HepG2 (cell line): ENCODE results near the gene CADM2. TPM values are rescaled to one million over a fixed set of nuclear protein-coding genes. Genes with fewer than 3 reads are reported as not detected.

Experiments
- ATAC-seq: fragments of 200-7000 bp; cut with Tn5 transposase; 3 replicates; pipeline ENCODE4 v1.9.1; 2020; ENCODE audit warnings: mild to moderate bottlenecking, moderate library complexity
- BruUV-seq: library from RNA; stranded (reverse); fragments of 400-500 nt; replicated peaks from 2 replicates; lab custom pipeline; 2021; lab: Mats Ljungman, UMichigan
- CTCF ChIA-PET: fragments of 300-600 bp; formaldehyde crosslinking; extraction: SDS; loops from one replicate; lab custom pipeline; 2021; ENCODE audit warnings: low total read pairs, inconsistent platforms, low intra/inter-chr PET ratio; lab: Yijun Ruan, JAX
- POLR2A ChIA-PET: fragments of 350-600 bp; sonication (Branson Sonifier 250); formaldehyde crosslinking; loops from one replicate; lab custom pipeline; 2020; ENCODE audit warnings: antibody characterized with exemption, inconsistent platforms; lab: Yijun Ruan, JAX
- DNase-seq: peaks from one replicate; pipeline ENCODE4 v3.0.0-alpha.2; 2015; ENCODE audit warnings: low spot score
- FAIRE-seq: peaks from 3 replicates; lab custom pipeline; 2011; peaks lifted over from hg19 to GRCh38; lab: Jason Lieb, UNC
- H2AFZ ChIP-seq: one replicate; pipeline ENCODE4 v1.6.1; 2011; ENCODE audit warnings: low read length, inconsistent platforms
- H3K27ac ChIP-seq: fragments of 300-600 bp; 3 replicates; pipeline ENCODE4 v1.8.0; 2011; ENCODE audit warnings: mixed run types, mild to moderate bottlenecking, mixed read lengths, low read length, inconsistent platforms; ENCODE audit not compliant: insufficient read depth; ENCODE audit errors: extremely low read length
- H3K27me3 ChIP-seq, 2 experiments: fragments of 200-600 bp in 1 of 2; 2 replicates in 1 of 2; 3 replicates in 1 of 2; pipeline versions ENCODE4 v1.6.0 to v1.8.0; 2011; ENCODE audit warnings: low read length in 2 of 2, mild to moderate bottlenecking in 2 of 2, moderate library complexity in 2 of 2, inconsistent platforms in 1 of 2; ENCODE audit not compliant: insufficient read depth in 2 of 2, control insufficient read depth in 1 of 2
- H3K36me3 ChIP-seq, 2 experiments: fragments of 200-600 bp in 1 of 2; replicated peaks in 1 of 2; 2 replicates in 1 of 2; 3 replicates in 1 of 2; pipeline versions ENCODE4 v1.5.1 to v1.8.0; 2011; ENCODE audit warnings: low read length in 2 of 2, inconsistent platforms in 1 of 2; ENCODE audit not compliant: insufficient read depth in 2 of 2, control insufficient read depth in 1 of 2
- H3K4me1 ChIP-seq: 2 replicates; pipeline ENCODE4 v1.5.1; 2012; ENCODE audit warnings: low read length, inconsistent platforms; ENCODE audit not compliant: insufficient read depth
- H3K4me2 ChIP-seq: 2 replicates; pipeline ENCODE4 v1.6.0; 2011; ENCODE audit warnings: low read depth, low read length, inconsistent platforms
- H3K4me3 ChIP-seq, 3 experiments: fragments of 200-600 bp in 1 of 3; sonication (generic), shearing (Covaris generic) in 1 of 3; replicated peaks in 1 of 3; 2 replicates each; pipeline ENCODE4 v1.5.1; 2011 to 2016; ENCODE audit warnings: low read length in 3 of 3, inconsistent platforms in 2 of 3, low read depth in 2 of 3, mild to moderate bottlenecking in 2 of 3, control low read depth in 1 of 3, mixed read lengths in 1 of 3; ENCODE audit not compliant: insufficient read depth in 1 of 3
- H3K79me2 ChIP-seq: one replicate; pipeline ENCODE4 v1.6.1; 2011; ENCODE audit warnings: low read length, inconsistent platforms; ENCODE audit not compliant: insufficient read depth
- H3K9ac ChIP-seq: 2 replicates; pipeline ENCODE4 v1.6.0; 2011; ENCODE audit warnings: mild to moderate bottlenecking, low read depth, low read length, inconsistent platforms; ENCODE audit not compliant: insufficient read depth
- H3K9me3 ChIP-seq: 2 replicates; pipeline ENCODE4 v1.5.1; 2012; ENCODE audit warnings: mild to moderate bottlenecking, low read length
- H4K20me1 ChIP-seq: 2 replicates; pipeline ENCODE4 v1.6.0; 2011; ENCODE audit warnings: inconsistent platforms, mild to moderate bottlenecking, low read length, moderate library complexity; ENCODE audit not compliant: insufficient read depth
- FIP1L1 ChIP-seq: fragments of 200-400 bp; formaldehyde crosslinking; IDR thresholded peaks from 2 replicates; pipeline ENCODE4 v1.6.1; 2018; ENCODE audit warnings: low read depth, mild to moderate bottlenecking, low read length, moderate library complexity, borderline replicate concordance; ENCODE audit not compliant: insufficient read depth
- POGK ChIP-seq: sonication (generic); formaldehyde crosslinking; conservative IDR thresholded peaks from 2 replicates; pipeline ENCODE4 v1.8.0; 2022; ENCODE audit warnings: mild to moderate bottlenecking, moderate library complexity, missing genetic modification reagents
- ZNF205 ChIP-seq: IDR thresholded peaks from 2 replicates; pipeline ENCODE4 v1.6.1; 2018; ENCODE audit warnings: missing biosample characterization, missing genetic modification reagents
- ZNF746 ChIP-seq: sonication (generic); formaldehyde crosslinking; IDR thresholded peaks from 2 replicates; pipeline ENCODE4 v1.8.0; 2022; ENCODE audit warnings: mild to moderate bottlenecking, missing genetic modification reagents
- ZNF800 ChIP-seq: sonication (generic); formaldehyde crosslinking; IDR thresholded peaks from 2 replicates; pipeline ENCODE4 v1.4.0; 2020; ENCODE audit warnings: missing genetic modification reagents
- WGBS: methylation state at CpG from one replicate; pipeline ENCODE4 v1.1.6; 2017; ENCODE audit warnings: low lambda C conversion rate; 5-methylcytosine and 5-hydroxymethylcytosine counted together
- in situ Hi-C: cut with HindIII; loops from 2 replicates; pipeline ENCODE4 v1.10.0; 2017; ENCODE audit warnings: low pct_unique_long_range_greater_than_20kb; ENCODE audit not compliant: extremely low pct_ligation_motif_present
- intact Hi-C: fragments of 100-400 bp; cut with micrococcal nuclease; formaldehyde crosslinking; loops from one replicate; pipeline ENCODE4 v1.10.0; 2022; ENCODE audit not compliant: unreplicated experiment
- polyA plus RNA-seq, 8 experiments: library from polyadenylated mRNA; depleted of rRNA in 3 of 8; stranded (reverse) in 7 of 8; unstranded in 1 of 8; fragments of >200 nt; fragmentation: Illumina TruSeq in 4 of 8; extraction: Trizol in 4 of 8; gene quantifications; 2 replicates each; pipeline versions ENCODE4 v1.2.1 to v1.2.3, GENCODE V29; 2011 to 2016; ENCODE audit warnings: low read depth in 4 of 8, missing spikeins in 1 of 8, mixed read lengths in 1 of 8; ENCODE audit not compliant: insufficient read depth in 1 of 8
- total RNA-seq, 5 experiments: library from RNA; depleted of rRNA; stranded (reverse); fragments of >200 nt; fragmentation: Illumina TruSeq; extraction: Trizol; gene quantifications; 2 replicates each; pipeline ENCODE4 v1.2.3, GENCODE V29; 2016; ENCODE audit warnings: low read depth in 1 of 5
- TF ChIP-seq, protein P1 (sequence below): sonication (generic); formaldehyde crosslinking; conservative IDR thresholded peaks from 2 replicates; pipeline ENCODE4 v1.4.0; 2020; ENCODE audit warnings: missing genetic modification reagents

The CADM2 gene
- total and polyA plus RNA-seq, 2 of the 13 experiments (the other 11 are each of a cell fraction or from before 2014, with no cell fraction given) = not detected

DNA sequence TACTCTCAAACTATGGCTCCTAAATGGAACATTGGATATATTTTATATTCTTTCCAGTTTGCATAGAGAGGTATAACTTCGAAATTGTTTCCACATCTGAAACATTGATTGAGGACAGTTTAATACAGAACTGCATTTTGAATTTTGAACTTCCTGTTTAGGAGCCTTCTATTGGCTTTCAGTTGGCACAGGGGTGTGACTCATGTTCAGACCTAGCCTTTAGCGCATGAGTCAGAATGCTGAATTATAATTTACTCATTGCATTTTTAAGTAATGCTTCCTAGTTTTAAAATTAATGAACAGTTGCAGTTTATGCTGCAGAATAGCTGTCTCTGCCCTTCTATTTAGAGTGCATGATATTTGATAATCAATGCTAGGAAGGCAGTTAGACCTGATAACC lies 751.7 kb downstream of the CADM2 start:
- TF ChIP-seq FIP1L1 = no peak
- no peak for TF ChIP-seq ZNF205 (CRISPR knock-in tag)
- no peak for TF ChIP-seq POGK
- no peak for TF ChIP-seq ZNF746 (CRISPR knock-in tag)
- TF ChIP-seq, protein P1, sequence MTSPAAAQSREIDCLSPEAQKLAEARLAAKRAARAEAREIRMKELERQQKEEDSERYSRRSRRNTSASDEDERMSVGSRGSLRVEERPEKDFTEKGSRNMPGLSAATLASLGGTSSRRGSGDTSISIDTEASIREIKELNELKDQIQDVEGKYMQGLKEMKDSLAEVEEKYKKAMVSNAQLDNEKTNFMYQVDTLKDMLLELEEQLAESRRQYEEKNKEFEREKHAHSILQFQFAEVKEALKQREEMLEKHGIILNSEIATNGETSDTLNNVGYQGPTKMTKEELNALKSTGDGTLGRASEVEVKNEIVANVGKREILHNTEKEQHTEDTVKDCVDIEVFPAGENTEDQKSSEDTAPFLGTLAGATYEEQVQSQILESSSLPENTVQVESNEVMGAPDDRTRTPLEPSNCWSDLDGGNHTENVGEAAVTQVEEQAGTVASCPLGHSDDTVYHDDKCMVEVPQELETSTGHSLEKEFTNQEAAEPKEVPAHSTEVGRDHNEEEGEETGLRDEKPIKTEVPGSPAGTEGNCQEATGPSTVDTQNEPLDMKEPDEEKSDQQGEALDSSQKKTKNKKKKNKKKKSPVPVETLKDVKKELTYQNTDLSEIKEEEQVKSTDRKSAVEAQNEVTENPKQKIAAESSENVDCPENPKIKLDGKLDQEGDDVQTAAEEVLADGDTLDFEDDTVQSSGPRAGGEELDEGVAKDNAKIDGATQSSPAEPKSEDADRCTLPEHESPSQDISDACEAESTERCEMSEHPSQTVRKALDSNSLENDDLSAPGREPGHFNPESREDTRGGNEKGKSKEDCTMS (CRISPR knock-in tag) = no peak
- no peak for TF ChIP-seq ZNF800 (CRISPR knock-in tag)
- POLR2A ChIA-PET = no interaction called here
- intact Hi-C loops = loop anchor here (5.0 kb wide), 1 partner anchor 1043 kb away; no protein-coding TSS in a partner anchor
- no peak overlapping the region for H3K27ac ChIP-seq
- no peak overlapping the region for H3K4me2 ChIP-seq
- no peak overlapping the region for H2AFZ ChIP-seq
- no peak for ATAC-seq
- no peaks in the 10 kb centered on the region for H3K9me3 ChIP-seq
- no peak for FAIRE-seq
- H3K4me3 ChIP-seq = no peak overlapping the region
- WGBS = 50% methylated on average over 2 of the region's 2 CpGs
- CTCF ChIA-PET = no interaction called here
- H3K79me2 ChIP-seq = no peaks in the 10 kb centered on the region
- no TSS peak for BruUV-seq
- no peaks in the 10 kb centered on the region for H4K20me1 ChIP-seq
- in situ Hi-C loops = no loop called here
- no peak for DNase-seq
- H3K36me3 ChIP-seq = no peaks in the 10 kb centered on the region
- no peaks in the 10 kb centered on the region; a peak in 1 of 5 replicates for H3K27me3 ChIP-seq
- no peaks in the 10 kb centered on the region for H3K4me1 ChIP-seq
- H3K9ac ChIP-seq = no peak overlapping the region
